ENCODE data around the gene VEZF1.

VEZF1 gene

DNA sequence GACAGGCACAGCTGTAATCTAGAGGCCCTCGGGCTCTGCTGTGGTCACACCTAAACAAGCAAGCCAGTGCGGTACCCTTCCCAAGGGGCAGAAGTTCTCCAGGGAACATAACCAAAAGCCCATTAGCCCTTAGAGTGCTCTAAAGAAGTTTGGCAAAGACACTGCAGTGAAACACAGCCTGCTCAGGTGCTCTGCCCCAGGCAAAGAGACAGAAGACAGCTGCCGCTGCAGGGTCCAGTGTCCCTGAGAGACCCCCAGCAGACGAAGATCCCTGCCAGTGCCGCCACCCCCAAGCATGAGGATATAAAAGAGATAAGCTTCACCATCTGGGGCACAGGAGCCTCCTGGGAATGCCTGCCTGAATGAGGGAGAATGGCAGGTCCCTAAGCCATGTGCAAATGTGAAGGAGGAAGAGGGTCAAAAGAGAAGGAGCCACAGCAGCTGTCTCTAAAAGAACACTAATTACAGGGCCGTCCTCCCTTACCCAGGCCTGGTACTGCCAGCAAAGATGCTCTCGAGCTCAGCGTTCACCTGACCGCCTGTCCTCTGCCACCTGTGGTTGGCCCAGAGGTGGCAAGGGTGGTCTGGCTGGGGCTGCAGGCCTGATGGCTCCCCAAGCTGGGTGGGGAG, 62.6 kb downstream of the VEZF1 start:
- no peak for DNase-seq

DNA sequence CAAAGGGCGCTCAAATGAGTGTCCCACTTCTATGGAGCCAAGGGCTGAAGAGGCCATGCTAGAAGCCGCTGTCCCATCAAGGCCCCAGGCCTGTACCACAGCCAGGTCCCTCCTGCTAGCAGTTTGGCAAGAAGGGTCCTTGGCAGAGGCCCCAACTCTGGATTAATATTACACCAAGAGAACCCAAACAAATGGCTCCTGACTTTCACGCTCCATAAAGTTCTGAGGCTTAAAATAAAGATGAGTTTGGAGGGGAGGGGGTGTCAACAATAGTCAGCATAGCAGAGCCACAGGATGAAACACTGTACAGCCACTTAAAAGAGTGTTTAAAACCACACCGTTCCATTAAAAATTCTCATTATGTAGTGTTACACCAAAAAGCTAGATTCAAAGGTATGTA, 63.4 kb downstream of the VEZF1 start:
- peak; percentile 48 for DNase-seq

Data from NCI-H187 treated with DMSO at 0.1 percent for 48 hours (cell line).